Activated gamma-delta T cell treated with Interleukin-2 at 50 U/mL for 16 hours (primary cell): ENCODE data around the gene PRSS57.
"Not testable (repeated sequence)": the region's sequence is repeated elsewhere in the genome, so short reads cannot be mapped to it uniquely, and the experiment has no call there.

Experiments used
- DNase-seq: peaks from one replicate; pipeline ENCODE4 v3.0.0-alpha.2; 2020

The PRSS57 gene

GRCh38 chr19:666985-667573 is 28.2 kb downstream of the PRSS57 start:
- DNase-seq: not testable (repeated sequence)

DNA sequence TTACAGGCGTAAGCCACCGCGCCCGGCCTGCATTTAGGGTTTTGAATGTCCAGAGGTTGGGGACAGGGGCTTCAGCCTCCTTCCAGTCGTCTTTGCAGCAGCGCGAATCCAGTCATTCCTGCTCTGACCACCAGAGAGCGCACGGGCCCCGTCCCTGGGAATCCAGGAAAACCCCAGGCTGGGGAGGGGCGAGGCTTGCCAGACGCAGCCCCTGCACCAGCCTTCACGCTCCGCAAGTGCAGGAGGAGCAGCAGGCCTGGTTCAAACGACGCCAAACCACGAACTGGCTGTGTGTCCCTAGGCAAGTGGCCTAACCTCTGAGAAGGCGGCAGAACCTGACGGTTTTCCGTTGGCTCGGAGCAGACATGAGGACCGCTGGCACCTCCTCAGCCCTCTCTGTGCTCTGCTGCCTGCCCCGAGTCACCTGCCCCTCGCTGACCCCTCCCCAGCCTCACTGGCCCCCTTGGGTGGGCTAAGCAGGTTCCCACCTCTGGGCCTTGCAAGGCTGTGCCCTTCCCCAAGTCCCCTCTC is 30.3 kb downstream of the PRSS57 start:
- peak; percentile 70 for DNase-seq

GRCh38 chr19:663682-664117 is 31.6 kb downstream of the PRSS57 start:
- DNase-seq: no peak

DNA sequence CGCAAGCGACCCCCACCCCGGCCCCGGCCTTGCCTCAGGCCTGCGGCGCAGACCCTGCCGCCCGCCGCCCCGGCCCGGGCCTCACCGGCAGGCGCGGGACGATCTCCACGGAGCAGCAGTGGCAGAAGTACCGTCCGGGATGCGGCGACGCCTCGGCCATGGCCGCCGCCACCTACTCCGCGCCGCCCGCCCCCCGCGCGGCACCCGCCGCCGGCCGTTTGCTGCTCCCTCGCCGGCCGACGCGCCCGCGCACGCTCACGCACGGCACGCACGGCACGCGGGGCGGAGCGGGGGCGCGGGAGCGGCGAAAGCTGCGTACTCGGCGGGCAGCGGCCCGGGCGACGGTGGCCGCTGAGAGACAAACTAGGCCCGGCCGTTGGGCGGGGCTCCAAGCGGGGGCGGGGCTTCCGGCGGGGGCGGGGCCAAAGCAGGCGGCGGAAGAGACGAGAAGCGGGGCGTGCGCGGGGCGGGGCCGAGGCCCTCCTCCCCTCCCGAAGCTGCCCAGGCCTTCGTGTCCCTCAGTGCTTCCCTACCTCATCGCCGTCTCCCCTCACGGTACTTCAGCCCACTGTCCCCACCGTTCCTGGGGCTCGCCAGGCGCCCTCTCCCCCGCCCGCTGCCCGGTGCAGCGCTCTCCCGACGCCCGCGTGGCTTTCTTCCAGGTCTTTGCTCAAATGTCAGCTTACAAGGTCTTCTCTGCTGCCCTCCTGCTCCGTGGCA is 32.1 kb downstream of the PRSS57 start, which contains the start of gene RNF126:
Gene RNF126 (minus strand): TSS at position 253 of the 720 bp plus-strand sequence. CDS start 93 bp downstream, at position 160.
- DNase-seq: peak; percentile 94

DNA sequence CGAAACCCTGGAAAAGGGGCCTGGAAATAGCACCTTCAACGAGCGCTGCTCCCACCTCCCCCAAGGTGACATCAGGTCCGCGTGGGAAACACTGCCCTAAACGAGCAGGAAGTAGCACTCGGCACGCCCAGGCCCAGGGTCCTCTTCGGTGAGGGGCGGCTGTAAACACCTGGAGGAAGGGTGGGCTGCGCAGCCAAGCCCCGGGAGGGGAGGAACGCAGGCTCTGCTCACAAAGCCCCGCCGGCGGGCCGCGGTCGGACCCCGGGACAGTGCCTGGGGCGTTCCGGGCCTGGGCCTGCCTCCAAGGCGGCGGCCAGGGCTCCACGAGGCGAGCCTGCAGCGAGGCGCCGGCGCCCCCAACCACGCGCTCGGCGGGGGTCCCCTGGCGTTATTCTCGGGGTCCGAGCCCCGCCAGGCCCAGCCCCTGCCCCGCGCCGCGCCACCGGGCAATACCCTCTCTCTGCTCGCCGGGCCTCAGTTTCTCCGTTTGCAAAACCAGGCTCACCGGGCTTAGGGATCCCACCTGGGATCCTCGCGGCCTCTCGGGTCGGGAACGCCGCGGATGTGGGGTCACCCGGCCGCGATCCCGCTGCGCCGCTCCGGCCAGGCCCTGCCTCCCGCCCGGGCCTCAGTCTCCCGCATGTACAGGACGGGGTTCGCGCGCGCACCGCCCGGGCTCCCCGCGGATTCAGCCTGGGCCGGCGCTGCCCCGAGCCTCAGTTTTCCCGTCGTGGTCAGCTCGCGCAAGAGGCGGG is 32.9 kb downstream of the PRSS57 start:
- DNase-seq: peak; percentile 77

DNA sequence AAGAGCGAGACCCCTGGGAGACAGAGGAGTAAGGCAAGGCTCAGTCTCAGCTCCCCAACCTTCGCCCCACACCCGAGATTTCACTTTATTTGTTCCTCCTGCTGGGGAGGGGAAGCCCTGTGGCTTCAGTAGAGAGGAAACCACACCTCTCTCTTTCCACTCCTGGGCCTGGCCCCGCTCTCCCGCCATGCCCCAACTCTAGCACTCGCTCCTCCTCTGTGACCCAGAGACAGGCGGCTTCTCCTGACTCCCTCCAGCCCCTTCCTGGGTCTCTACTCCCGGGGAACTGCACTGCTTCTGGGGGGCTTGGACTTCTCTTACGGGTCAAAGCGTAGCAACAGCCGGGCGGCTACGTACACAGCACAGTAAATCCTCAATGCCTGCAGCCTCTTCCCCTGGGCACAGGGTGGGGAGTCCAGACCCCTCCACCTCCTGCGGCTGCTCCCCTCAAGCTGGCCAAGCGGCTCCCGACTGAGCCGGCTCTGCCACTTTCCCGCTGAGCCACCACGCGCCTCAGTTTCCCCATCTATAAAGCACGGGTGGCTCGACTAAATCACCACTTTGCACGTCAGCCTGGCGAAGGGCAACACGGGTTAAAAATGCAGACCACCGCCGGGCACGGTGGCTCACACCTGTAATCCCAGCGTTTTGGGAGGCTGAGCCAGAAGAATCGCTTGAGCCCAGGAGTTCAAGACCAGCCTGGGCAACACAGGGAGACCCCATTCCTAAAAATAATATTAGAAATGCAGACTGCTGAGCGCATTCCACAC is 33.6 kb downstream of the PRSS57 start:
- peak; percentile 67 for DNase-seq

- DNase-seq: no peak
These were observed 34.3 kb downstream of the PRSS57 start for GRCh38 chr19:660793-661426.

- DNase-seq: peak; percentile 51
These were observed 36.1 kb downstream of the PRSS57 start for GRCh38 chr19:658916-659839.

GRCh38 chr19:658059-658839 is 37.0 kb downstream of the PRSS57 start:
- no peak for DNase-seq

DNA sequence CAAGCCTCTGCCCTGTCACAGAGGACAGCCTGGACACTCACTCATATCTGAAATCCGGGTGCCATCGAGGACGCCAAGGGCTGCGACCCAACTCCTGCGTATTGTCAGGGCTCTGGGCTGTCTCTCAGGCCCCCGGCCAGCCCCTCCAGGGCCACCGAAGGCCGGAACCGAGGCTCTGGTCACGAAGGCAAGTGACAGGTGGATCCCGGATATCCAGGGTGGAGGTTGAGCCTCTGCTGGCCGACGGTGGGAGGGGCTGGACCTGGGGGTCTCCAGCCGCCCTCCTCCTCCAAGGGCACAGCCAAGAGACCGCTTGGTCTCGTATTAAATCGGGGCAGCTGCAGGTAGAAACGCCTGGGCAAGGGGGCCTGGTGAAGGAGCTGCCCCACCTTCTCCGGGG is 37.6 kb downstream of the PRSS57 start:
- DNase-seq: no peak

DNA sequence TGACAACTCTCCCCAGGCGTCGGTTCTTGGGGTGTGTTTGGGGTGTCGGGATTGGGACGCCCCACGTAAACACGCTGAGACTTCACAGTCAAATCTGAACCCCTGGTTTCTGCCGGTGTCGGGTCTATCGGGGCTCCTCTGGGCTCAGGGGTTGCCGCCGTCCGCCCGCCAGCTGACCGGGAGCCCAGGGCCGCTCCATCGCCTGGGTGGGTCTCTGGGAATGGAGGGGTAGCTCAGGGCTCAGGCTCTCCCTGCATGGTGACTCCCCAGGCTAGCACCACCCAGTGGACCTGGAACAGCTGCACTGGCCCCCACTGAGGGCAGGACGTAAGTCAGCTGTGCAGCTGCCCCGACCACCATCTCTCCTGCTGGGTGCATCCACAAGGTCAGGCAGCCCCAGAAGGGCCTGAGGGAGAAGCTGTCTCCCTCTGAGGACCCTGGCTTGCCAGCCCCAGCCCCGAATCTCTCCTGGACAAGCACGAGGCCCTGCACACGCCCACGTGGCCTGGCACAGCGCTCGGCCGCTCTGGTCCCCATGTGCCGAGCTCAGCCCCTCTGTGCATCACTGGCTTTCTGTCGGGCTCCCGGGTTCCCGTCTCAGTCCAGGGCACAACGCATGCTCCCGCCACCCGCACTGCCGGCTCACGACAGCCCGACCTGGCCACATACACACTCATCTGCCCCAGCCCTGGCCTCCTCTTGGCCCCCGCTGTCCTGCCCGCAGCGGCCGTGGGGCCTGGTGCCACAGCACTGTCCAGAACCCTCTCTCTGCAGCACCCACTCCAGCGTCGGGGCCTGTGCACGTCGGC is 38.3 kb downstream of the PRSS57 start:
- DNase-seq: no peak

DNA sequence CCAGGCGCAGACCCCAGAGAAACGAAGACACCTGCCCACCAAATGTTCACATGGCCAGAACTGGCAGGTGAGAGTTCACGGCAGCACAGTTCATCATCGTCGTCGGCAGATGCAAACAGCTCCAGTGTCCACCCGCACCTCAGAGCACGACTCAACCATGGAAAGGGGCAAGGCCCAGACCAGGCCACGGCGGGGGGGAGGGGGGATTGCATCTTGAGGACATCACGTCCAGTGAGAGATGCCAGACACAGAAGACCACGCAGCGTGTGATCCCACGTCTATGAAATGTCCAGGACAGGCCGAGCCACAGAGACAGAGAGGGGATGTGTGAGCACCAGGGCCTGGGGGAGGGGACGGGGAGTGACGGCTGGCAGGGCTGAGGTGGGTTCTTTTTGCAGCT is 39.6 kb downstream of the PRSS57 start:
- DNase-seq: no peak

- no peak for DNase-seq
These were observed 41.8 kb downstream of the PRSS57 start for GRCh38 chr19:653425-653824.

- DNase-seq: no peak
These were observed 42.5 kb downstream of the PRSS57 start for GRCh38 chr19:652467-653389.

DNA sequence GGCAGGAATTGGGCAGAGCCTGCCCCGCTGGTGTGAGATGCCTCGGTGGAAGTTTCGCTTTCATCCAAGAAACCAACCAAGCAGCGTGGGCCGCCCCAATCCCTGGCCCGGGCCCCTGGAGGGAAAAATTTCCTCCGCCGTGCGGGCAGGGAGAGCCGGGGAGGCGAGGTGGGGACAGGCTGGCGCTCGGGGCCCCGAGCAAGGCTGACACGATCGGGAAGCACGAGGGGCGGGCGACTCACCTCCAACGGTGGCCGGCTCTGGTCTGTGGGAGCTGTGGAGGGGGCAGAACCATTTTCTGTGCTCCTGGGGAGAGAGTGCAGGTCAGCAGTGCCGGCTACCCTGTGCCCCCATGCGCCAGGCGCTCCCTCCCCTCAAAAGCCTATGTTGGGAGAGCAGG is 43.3 kb downstream of the PRSS57 start:
- DNase-seq: no peak

DNA sequence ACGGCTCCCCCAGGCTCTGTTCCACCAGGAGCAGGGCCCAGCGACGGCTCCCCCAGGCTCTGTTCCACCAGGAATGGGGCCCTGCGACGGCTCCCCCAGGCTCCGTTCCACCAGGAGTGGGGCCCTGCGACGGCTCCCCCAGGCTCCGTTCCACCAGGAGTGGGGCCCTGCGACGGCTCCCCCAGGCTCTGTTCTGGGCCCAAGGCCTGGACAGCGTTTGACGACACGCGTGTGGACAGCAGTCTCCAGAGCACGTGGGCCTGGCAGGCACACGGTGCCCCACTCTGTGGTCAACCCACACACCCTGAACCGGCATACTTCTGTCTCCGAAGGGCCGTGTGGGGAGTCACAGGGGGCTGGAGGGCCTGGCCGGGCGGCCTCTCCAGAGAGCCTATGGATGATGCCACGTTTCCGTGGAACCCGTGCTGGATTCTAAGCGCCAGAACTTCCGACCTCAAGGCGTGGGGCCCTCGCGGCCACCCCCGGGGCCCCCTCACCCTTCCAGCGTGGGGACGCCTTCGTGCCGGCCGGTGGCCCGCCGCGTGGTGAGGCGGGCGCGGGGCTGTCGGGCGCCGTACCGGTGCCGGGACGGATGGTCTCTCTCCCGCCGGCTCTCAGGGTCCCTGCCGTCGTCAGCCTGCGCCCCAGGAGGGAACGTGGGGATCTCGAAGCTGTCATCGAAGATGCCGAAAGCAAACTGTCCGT is 44.0 kb downstream of the PRSS57 start:
- no peak for DNase-seq

DNA sequence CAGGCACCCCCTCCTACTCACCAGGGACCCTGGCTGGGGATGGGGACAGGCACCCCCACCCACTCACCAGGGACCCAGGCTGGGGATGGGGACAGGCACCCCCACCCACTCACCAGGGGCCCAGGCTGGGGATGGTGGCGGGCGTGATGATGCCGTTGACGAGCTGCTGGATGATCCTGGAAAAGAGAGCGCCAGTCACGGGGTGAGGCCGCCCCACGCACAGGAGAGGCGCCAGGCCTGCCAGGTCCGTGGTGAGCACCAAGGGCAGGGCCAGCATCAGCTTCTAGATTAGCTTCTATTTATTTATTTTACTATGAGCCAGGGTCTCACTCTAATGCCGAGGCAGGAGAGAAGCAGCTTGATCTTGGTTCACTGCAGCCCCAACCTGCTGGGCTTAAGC is 45.1 kb downstream of the PRSS57 start:
- DNase-seq: no peak
